HepG2 (cell line): ENCODE measurements around the gene EPHA1. TPM values are rescaled to one million over a fixed set of nuclear protein-coding genes. Genes with fewer than 3 reads are reported as not detected.

Experiments used
- ATAC-seq: fragments of 200-7000 bp; cut with Tn5 transposase; 3 replicates; pipeline ENCODE4 v1.9.1; 2020; ENCODE audit warnings: mild to moderate bottlenecking, moderate library complexity
- BruUV-seq: library from RNA; stranded (reverse); fragments of 400-500 nt; replicated peaks from 2 replicates; lab custom pipeline; 2021; lab: Mats Ljungman, UMichigan
- CTCF ChIA-PET: fragments of 300-600 bp; formaldehyde crosslinking; extraction: SDS; loops from one replicate; lab custom pipeline; 2021; ENCODE audit warnings: low total read pairs, inconsistent platforms, low intra/inter-chr PET ratio; lab: Yijun Ruan, JAX
- POLR2A ChIA-PET: fragments of 350-600 bp; sonication (Branson Sonifier 250); formaldehyde crosslinking; loops from one replicate; lab custom pipeline; 2020; ENCODE audit warnings: antibody characterized with exemption, inconsistent platforms; lab: Yijun Ruan, JAX
- DNase-seq: peaks from one replicate; pipeline ENCODE4 v3.0.0-alpha.2; 2015; ENCODE audit warnings: low spot score
- FAIRE-seq: peaks from 3 replicates; lab custom pipeline; 2011; peaks lifted over from hg19 to GRCh38; lab: Jason Lieb, UNC
- H2AFZ ChIP-seq: one replicate; pipeline ENCODE4 v1.6.1; 2011; ENCODE audit warnings: low read length, inconsistent platforms
- H3K27ac ChIP-seq: fragments of 300-600 bp; 3 replicates; pipeline ENCODE4 v1.8.0; 2011; ENCODE audit warnings: mixed run types, mild to moderate bottlenecking, mixed read lengths, low read length, inconsistent platforms; ENCODE audit not compliant: insufficient read depth; ENCODE audit errors: extremely low read length
- H3K27me3 ChIP-seq, 2 experiments: fragments of 200-600 bp in 1 of 2; 2 replicates in 1 of 2; 3 replicates in 1 of 2; pipeline versions ENCODE4 v1.6.0 to v1.8.0; 2011; ENCODE audit warnings: low read length in 2 of 2, mild to moderate bottlenecking in 2 of 2, moderate library complexity in 2 of 2, inconsistent platforms in 1 of 2; ENCODE audit not compliant: insufficient read depth in 2 of 2, control insufficient read depth in 1 of 2
- H3K36me3 ChIP-seq, 2 experiments: fragments of 200-600 bp in 1 of 2; replicated peaks in 1 of 2; 2 replicates in 1 of 2; 3 replicates in 1 of 2; pipeline versions ENCODE4 v1.5.1 to v1.8.0; 2011; ENCODE audit warnings: low read length in 2 of 2, inconsistent platforms in 1 of 2; ENCODE audit not compliant: insufficient read depth in 2 of 2, control insufficient read depth in 1 of 2
- H3K4me1 ChIP-seq: 2 replicates; pipeline ENCODE4 v1.5.1; 2012; ENCODE audit warnings: low read length, inconsistent platforms; ENCODE audit not compliant: insufficient read depth
- H3K4me2 ChIP-seq: 2 replicates; pipeline ENCODE4 v1.6.0; 2011; ENCODE audit warnings: low read depth, low read length, inconsistent platforms
- H3K4me3 ChIP-seq, 3 experiments: fragments of 200-600 bp in 1 of 3; sonication (generic), shearing (Covaris generic) in 1 of 3; replicated peaks in 1 of 3; 2 replicates each; pipeline ENCODE4 v1.5.1; 2011 to 2016; ENCODE audit warnings: low read length in 3 of 3, inconsistent platforms in 2 of 3, low read depth in 2 of 3, mild to moderate bottlenecking in 2 of 3, control low read depth in 1 of 3, mixed read lengths in 1 of 3; ENCODE audit not compliant: insufficient read depth in 1 of 3
- H3K79me2 ChIP-seq: one replicate; pipeline ENCODE4 v1.6.1; 2011; ENCODE audit warnings: low read length, inconsistent platforms; ENCODE audit not compliant: insufficient read depth
- H3K9ac ChIP-seq: 2 replicates; pipeline ENCODE4 v1.6.0; 2011; ENCODE audit warnings: mild to moderate bottlenecking, low read depth, low read length, inconsistent platforms; ENCODE audit not compliant: insufficient read depth
- H3K9me3 ChIP-seq: 2 replicates; pipeline ENCODE4 v1.5.1; 2012; ENCODE audit warnings: mild to moderate bottlenecking, low read length
- H4K20me1 ChIP-seq: 2 replicates; pipeline ENCODE4 v1.6.0; 2011; ENCODE audit warnings: inconsistent platforms, mild to moderate bottlenecking, low read length, moderate library complexity; ENCODE audit not compliant: insufficient read depth
- HNRNPUL1 ChIP-seq: fragments of 200-400 bp; formaldehyde crosslinking; IDR thresholded peaks from 2 replicates; pipeline ENCODE4 v1.6.1; 2017; ENCODE audit warnings: low read depth, mild to moderate bottlenecking, low read length, moderate library complexity
- HOXA9 ChIP-seq: sonication (generic); formaldehyde crosslinking; IDR thresholded peaks from 2 replicates; pipeline ENCODE4 v1.8.1; 2022; ENCODE audit warnings: missing genetic modification reagents, mild to moderate bottlenecking, moderate library complexity, borderline replicate concordance
- NCOA2 ChIP-seq: sonication (generic); formaldehyde crosslinking; IDR thresholded peaks from 2 replicates; pipeline ENCODE4 v1.8.0; 2022; ENCODE audit warnings: inconsistent platforms
- PAF1 ChIP-seq: IDR thresholded peaks from 2 replicates; pipeline ENCODE4 v1.6.1; 2016; ENCODE audit warnings: missing genetic modification reagents, missing compliant biosample characterization
- SNAI1 ChIP-seq: sonication (generic); formaldehyde crosslinking; IDR thresholded peaks from 2 replicates; pipeline ENCODE4 v1.5.0; 2020; ENCODE audit warnings: mild to moderate bottlenecking, missing genetic modification reagents, borderline replicate concordance
- STAG1 ChIP-seq: sonication (generic); formaldehyde crosslinking; IDR thresholded peaks from 2 replicates; pipeline ENCODE4 v1.4.0; 2020; ENCODE audit warnings: missing genetic modification reagents
- TRIM24 ChIP-seq: sonication (generic); formaldehyde crosslinking; IDR thresholded peaks from 2 replicates; pipeline ENCODE4 v1.8.0; 2022; ENCODE audit warnings: mild to moderate bottlenecking, missing genetic modification reagents
- ZIK1 ChIP-seq: sonication (generic); formaldehyde crosslinking; IDR thresholded peaks from 2 replicates; pipeline ENCODE4 v1.5.0; 2020; ENCODE audit warnings: mild to moderate bottlenecking, low read depth, missing genetic modification reagents, borderline replicate concordance
- ZNF101 ChIP-seq: sonication (generic); formaldehyde crosslinking; IDR thresholded peaks from 2 replicates; pipeline ENCODE4 v1.4.0; 2020; ENCODE audit warnings: mild to moderate bottlenecking, low read depth, missing genetic modification reagents, borderline replicate concordance
- ZNF44 ChIP-seq: sonication (generic); formaldehyde crosslinking; IDR thresholded peaks from 2 replicates; pipeline ENCODE4 v1.5.1; 2020; ENCODE audit warnings: mild to moderate bottlenecking, missing genetic modification reagents
- ZNF563 ChIP-seq: sonication (generic); formaldehyde crosslinking; IDR thresholded peaks from 2 replicates; pipeline ENCODE4 v1.8.0; 2022; ENCODE audit warnings: mild to moderate bottlenecking, moderate library complexity, missing genetic modification reagents
- ZNF660 ChIP-seq: sonication (generic); formaldehyde crosslinking; IDR thresholded peaks from 2 replicates; pipeline ENCODE4 v1.5.1; 2020; ENCODE audit warnings: mild to moderate bottlenecking, low read depth, missing genetic modification reagents, borderline replicate concordance
- WGBS: methylation state at CpG from one replicate; pipeline ENCODE4 v1.1.6; 2017; ENCODE audit warnings: low lambda C conversion rate; 5-methylcytosine and 5-hydroxymethylcytosine counted together
- in situ Hi-C: cut with HindIII; loops from 2 replicates; pipeline ENCODE4 v1.10.0; 2017; ENCODE audit warnings: low pct_unique_long_range_greater_than_20kb; ENCODE audit not compliant: extremely low pct_ligation_motif_present
- intact Hi-C: fragments of 100-400 bp; cut with micrococcal nuclease; formaldehyde crosslinking; loops from one replicate; pipeline ENCODE4 v1.10.0; 2022; ENCODE audit not compliant: unreplicated experiment
- polyA plus RNA-seq, 8 experiments: library from polyadenylated mRNA; depleted of rRNA in 3 of 8; stranded (reverse) in 7 of 8; unstranded in 1 of 8; fragments of >200 nt; fragmentation: Illumina TruSeq in 4 of 8; extraction: Trizol in 4 of 8; gene quantifications; 2 replicates each; pipeline versions ENCODE4 v1.2.1 to v1.2.3, GENCODE V29; 2011 to 2016; ENCODE audit warnings: low read depth in 4 of 8, missing spikeins in 1 of 8, mixed read lengths in 1 of 8; ENCODE audit not compliant: insufficient read depth in 1 of 8
- total RNA-seq, 5 experiments: library from RNA; depleted of rRNA; stranded (reverse); fragments of >200 nt; fragmentation: Illumina TruSeq; extraction: Trizol; gene quantifications; 2 replicates each; pipeline ENCODE4 v1.2.3, GENCODE V29; 2016; ENCODE audit warnings: low read depth in 1 of 5
- TF ChIP-seq, protein P1 (sequence below): sonication (generic); formaldehyde crosslinking; IDR thresholded peaks from 2 replicates; pipeline ENCODE4 v1.9.0; 2021; ENCODE audit warnings: mild to moderate bottlenecking, missing genetic modification reagents
- TF ChIP-seq, protein P2 (sequence below): sonication (generic); formaldehyde crosslinking; IDR thresholded peaks from 2 replicates; pipeline ENCODE4 v1.5.0; 2020; ENCODE audit warnings: missing genetic modification reagents

EPHA1 gene
- total and polyA plus RNA-seq, 2 of the 13 experiments (the other 11 are each of a cell fraction or from before 2014, with no cell fraction given): 4.6 to 17.1 TPM

DNA sequence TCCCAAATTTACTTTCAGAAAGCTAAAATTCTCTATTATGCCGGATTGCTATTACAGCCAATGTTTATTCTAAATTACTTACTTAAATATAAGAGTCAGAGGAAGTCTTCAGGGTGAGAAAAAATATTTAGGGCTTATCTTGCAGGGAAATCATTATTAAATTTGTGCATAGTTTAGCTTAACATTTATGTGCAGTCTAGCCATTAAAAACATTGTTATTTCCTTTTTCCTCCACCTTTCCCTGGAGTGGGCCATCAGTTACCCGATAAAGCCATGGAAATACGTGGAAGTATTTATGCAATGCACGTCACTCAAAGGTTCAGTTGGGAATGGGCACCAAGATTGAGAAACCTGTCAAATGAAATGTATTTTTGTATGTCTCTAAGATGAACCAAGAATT lies 25.1 kb upstream of the EPHA1 start (continued):
- TF ChIP-seq HNRNPUL1: no peak
- no peak for TF ChIP-seq SNAI1 (CRISPR knock-in tag)
- no peak for TF ChIP-seq PAF1

DNA sequence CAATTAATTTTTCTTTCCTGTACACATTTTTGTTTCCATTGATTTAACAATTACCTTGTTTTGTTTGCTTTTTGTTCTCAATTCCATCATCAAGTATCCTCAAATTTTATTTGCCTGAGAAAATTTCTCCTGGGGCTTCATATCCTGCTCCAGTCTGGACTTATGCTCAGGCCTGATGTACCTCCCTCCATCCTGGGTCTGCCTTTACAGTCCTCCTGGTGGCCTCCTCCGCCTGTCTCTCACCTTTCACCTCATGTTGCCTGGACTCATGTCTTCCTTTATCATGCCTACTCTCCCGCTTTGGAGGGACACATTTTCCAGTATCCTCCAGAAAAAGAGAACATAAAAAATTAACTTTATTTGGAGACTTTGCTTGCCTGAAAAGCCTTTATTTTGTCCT lies 22.5 kb upstream of the EPHA1 start:
- DNase-seq (no peak), ATAC-seq (no peak), FAIRE-seq (no peak)
- H3K27ac ChIP-seq: no peak overlapping the region
- H3K79me2 ChIP-seq: no peaks in the 10 kb centered on the region
- no peaks in the 10 kb centered on the region for H3K4me1 ChIP-seq
- H4K20me1 ChIP-seq: no peaks in the 10 kb centered on the region
- H3K9me3 ChIP-seq: no peaks in the 10 kb centered on the region
- no peak overlapping the region for H2AFZ ChIP-seq
- 39% methylated on average over 2 of the region's 2 CpGs for WGBS
- BruUV-seq: no TSS peak
- no peaks in the 10 kb centered on the region for H3K27me3 ChIP-seq
- CTCF ChIA-PET: no interaction called here
- H3K4me3 ChIP-seq: no peak overlapping the region
- TF ChIP-seq, protein P1, sequence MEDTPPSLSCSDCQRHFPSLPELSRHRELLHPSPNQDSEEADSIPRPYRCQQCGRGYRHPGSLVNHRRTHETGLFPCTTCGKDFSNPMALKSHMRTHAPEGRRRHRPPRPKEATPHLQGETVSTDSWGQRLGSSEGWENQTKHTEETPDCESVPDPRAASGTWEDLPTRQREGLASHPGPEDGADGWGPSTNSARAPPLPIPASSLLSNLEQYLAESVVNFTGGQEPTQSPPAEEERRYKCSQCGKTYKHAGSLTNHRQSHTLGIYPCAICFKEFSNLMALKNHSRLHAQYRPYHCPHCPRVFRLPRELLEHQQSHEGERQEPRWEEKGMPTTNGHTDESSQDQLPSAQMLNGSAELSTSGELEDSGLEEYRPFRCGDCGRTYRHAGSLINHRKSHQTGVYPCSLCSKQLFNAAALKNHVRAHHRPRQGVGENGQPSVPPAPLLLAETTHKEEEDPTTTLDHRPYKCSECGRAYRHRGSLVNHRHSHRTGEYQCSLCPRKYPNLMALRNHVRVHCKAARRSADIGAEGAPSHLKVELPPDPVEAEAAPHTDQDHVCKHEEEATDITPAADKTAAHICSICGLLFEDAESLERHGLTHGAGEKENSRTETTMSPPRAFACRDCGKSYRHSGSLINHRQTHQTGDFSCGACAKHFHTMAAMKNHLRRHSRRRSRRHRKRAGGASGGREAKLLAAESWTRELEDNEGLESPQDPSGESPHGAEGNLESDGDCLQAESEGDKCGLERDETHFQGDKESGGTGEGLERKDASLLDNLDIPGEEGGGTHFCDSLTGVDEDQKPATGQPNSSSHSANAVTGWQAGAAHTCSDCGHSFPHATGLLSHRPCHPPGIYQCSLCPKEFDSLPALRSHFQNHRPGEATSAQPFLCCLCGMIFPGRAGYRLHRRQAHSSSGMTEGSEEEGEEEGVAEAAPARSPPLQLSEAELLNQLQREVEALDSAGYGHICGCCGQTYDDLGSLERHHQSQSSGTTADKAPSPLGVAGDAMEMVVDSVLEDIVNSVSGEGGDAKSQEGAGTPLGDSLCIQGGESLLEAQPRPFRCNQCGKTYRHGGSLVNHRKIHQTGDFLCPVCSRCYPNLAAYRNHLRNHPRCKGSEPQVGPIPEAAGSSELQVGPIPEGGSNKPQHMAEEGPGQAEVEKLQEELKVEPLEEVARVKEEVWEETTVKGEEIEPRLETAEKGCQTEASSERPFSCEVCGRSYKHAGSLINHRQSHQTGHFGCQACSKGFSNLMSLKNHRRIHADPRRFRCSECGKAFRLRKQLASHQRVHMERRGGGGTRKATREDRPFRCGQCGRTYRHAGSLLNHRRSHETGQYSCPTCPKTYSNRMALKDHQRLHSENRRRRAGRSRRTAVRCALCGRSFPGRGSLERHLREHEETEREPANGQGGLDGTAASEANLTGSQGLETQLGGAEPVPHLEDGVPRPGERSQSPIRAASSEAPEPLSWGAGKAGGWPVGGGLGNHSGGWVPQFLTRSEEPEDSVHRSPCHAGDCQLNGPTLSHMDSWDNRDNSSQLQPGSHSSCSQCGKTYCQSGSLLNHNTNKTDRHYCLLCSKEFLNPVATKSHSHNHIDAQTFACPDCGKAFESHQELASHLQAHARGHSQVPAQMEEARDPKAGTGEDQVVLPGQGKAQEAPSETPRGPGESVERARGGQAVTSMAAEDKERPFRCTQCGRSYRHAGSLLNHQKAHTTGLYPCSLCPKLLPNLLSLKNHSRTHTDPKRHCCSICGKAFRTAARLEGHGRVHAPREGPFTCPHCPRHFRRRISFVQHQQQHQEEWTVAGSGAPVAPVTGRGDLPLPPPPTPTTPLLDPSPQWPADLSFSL (CRISPR knock-in tag): no peak
- TF ChIP-seq STAG1 (no peak), HOXA9 (CRISPR knock-in tag) (no peak), ZNF44 (CRISPR knock-in tag) (no peak), ZNF563 (CRISPR knock-in tag) (no peak), ZNF660 (CRISPR knock-in tag) (no peak), ZIK1 (CRISPR knock-in tag) (no peak), TRIM24 (no peak), ZNF101 (CRISPR knock-in tag) (no peak), NCOA2 (CRISPR knock-in tag) (no peak)
- TF ChIP-seq, protein P2, sequence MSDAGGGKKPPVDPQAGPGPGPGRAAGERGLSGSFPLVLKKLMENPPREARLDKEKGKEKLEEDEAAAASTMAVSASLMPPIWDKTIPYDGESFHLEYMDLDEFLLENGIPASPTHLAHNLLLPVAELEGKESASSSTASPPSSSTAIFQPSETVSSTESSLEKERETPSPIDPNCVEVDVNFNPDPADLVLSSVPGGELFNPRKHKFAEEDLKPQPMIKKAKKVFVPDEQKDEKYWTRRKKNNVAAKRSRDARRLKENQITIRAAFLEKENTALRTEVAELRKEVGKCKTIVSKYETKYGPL: no peak
- H3K9ac ChIP-seq: no peak overlapping the region
- intact Hi-C loops (no loop called here), in situ Hi-C loops (no loop called here)
- no peak overlapping the region for H3K4me2 ChIP-seq
- POLR2A ChIA-PET: no interaction called here
- H3K36me3 ChIP-seq: no peaks in the 10 kb centered on the region
